ENCODE measurements around the gene CLMP. TPM values are rescaled to one million over a fixed set of nuclear protein-coding genes. Genes with fewer than 3 reads are reported as not detected.

The CLMP gene
- polyA plus RNA-seq (2012; ENCODE audit: insufficient read depth, insufficient read length) = not detected

GRCh38 chr11:123195188-123196059 is at the start of gene CLMP:
Gene CLMP, minus strand, starts transcription at chr11:123195248. Its CDS starts 308 bp downstream, at chr11:123194940.
- DNase-seq (ENCODE audit: low read depth, low spot score) = no peak
- H3K4me3 ChIP-seq (ENCODE audit: low read length) = no peak within 1 kb of the TSS

GRCh38 chr11:123241874-123242543 is 47.0 kb upstream of the CLMP start:
- H3K4me3 ChIP-seq (ENCODE audit: low read length) = no peak overlapping the region
- no peak for DNase-seq (ENCODE audit: low read depth, low spot score)

- DNase-seq (ENCODE audit: low read depth, low spot score) = no peak
- no peak overlapping the region for H3K4me3 ChIP-seq (ENCODE audit: low read length)
Measured at GRCh38 chr11:123241294-123241693, 46.2 kb upstream of the CLMP start.

GRCh38 chr11:123239191-123240150 is 44.4 kb upstream of the CLMP start:
- no peak for DNase-seq (ENCODE audit: low read depth, low spot score)
- H3K4me3 ChIP-seq (ENCODE audit: low read length) = no peak overlapping the region

GRCh38 chr11:123238297-123238696 is 43.2 kb upstream of the CLMP start:
- H3K4me3 ChIP-seq (ENCODE audit: low read length) = no peak overlapping the region
- no peak for DNase-seq (ENCODE audit: low read depth, low spot score)

- H3K4me3 ChIP-seq (ENCODE audit: low read length) = no peak overlapping the region
- no peak for DNase-seq (ENCODE audit: low read depth, low spot score)
Measured at GRCh38 chr11:123236879-123237278, 41.8 kb upstream of the CLMP start.

- no peak overlapping the region for H3K4me3 ChIP-seq (ENCODE audit: low read length)
- DNase-seq (ENCODE audit: low read depth, low spot score) = no peak
Measured at GRCh38 chr11:123235656-123236261, 40.7 kb upstream of the CLMP start.

GRCh38 chr11:123235117-123235655 is 40.1 kb upstream of the CLMP start:
- DNase-seq (ENCODE audit: low read depth, low spot score) = peak; percentile 23
- no peak overlapping the region for H3K4me3 ChIP-seq (ENCODE audit: low read length)

- no peak for DNase-seq (ENCODE audit: low read depth, low spot score)
- no peak overlapping the region for H3K4me3 ChIP-seq (ENCODE audit: low read length)
Measured at GRCh38 chr11:123233975-123234334, 38.9 kb upstream of the CLMP start.

- DNase-seq (ENCODE audit: low read depth, low spot score) = no peak
- H3K4me3 ChIP-seq (ENCODE audit: low read length) = no peak overlapping the region
Measured at GRCh38 chr11:123233280-123233974, 38.4 kb upstream of the CLMP start.

GRCh38 chr11:123231777-123232176 is 36.7 kb upstream of the CLMP start:
- no peak overlapping the region for H3K4me3 ChIP-seq (ENCODE audit: low read length)
- no peak for DNase-seq (ENCODE audit: low read depth, low spot score)

- no peak for DNase-seq (ENCODE audit: low read depth, low spot score)
- H3K4me3 ChIP-seq (ENCODE audit: low read length) = no peak overlapping the region
Measured at GRCh38 chr11:123231256-123231655, 36.2 kb upstream of the CLMP start.

- no peak for DNase-seq (ENCODE audit: low read depth, low spot score)
- no peak overlapping the region for H3K4me3 ChIP-seq (ENCODE audit: low read length)
Measured at GRCh38 chr11:123230346-123230745, 35.3 kb upstream of the CLMP start.

- no peak for DNase-seq (ENCODE audit: low read depth, low spot score)
- H3K4me3 ChIP-seq (ENCODE audit: low read length) = no peak overlapping the region
Measured at GRCh38 chr11:123228496-123229163, 33.6 kb upstream of the CLMP start.

GRCh38 chr11:123227763-123228495 is 32.9 kb upstream of the CLMP start:
- DNase-seq (ENCODE audit: low read depth, low spot score) = no peak
- H3K4me3 ChIP-seq (ENCODE audit: low read length) = no peak overlapping the region

GRCh38 chr11:123221584-123221983 is 26.5 kb upstream of the CLMP start:
- DNase-seq (ENCODE audit: low read depth, low spot score) = no peak

GRCh38 chr11:123221096-123221561 is 26.1 kb upstream of the CLMP start:
- DNase-seq (ENCODE audit: low read depth, low spot score) = no peak
- H3K4me3 ChIP-seq (ENCODE audit: low read length) = no peak overlapping the region

More at GRCh38 chr11:123221584-123221983, 26.5 kb upstream of the CLMP start:
- H3K4me3 ChIP-seq (ENCODE audit: low read length) = no peak overlapping the region
